Testis (tissue), 3 donors: ENCODE measurements around the gene MARCHF11. TPM values are rescaled to one million over a fixed set of nuclear protein-coding genes. Genes with fewer than 3 reads are reported as not detected.

Experiments
- DNase-seq: peaks from one replicate; pipeline ENCODE4 v3.0.0-alpha.2; 2019
- H3K27ac ChIP-seq, 2 donors: fragments of 200-600 bp; sonication (generic); one replicate each; pipeline ENCODE4 v1.5.1; 2019
- H3K27me3 ChIP-seq: fragments of 200-600 bp; sonication (generic); one replicate; pipeline ENCODE4 v1.5.1; 2019
- H3K36me3 ChIP-seq: fragments of 200-600 bp; sonication (generic); one replicate; pipeline ENCODE4 v1.5.1; 2017; ENCODE audit warnings: low read depth; ENCODE audit errors: missing control alignments
- H3K4me1 ChIP-seq: fragments of 200-600 bp; sonication (generic); one replicate; pipeline ENCODE4 v1.5.1; 2019
- H3K4me3 ChIP-seq, 2 donors: fragments of 200-600 bp; sonication (generic); one replicate each; pipeline ENCODE4 v1.5.1; 2017 to 2019
- H3K9me3 ChIP-seq: fragments of 200-600 bp; sonication (generic); one replicate; pipeline ENCODE4 v1.5.1; 2017
- CTCF ChIP-seq, 3 experiments: fragments of 450-650 bp in 2 of 3; fragments of 200-600 bp in 1 of 3; sonication (generic) in 1 of 3; IDR thresholded peaks; one replicate each; pipeline ENCODE4 v1.5.1; 2016 to 2019; ENCODE audit warnings: antibody characterized with exemption in 3 of 3, mild to moderate bottlenecking in 2 of 3, moderate library complexity in 1 of 3
- POLR2A ChIP-seq: fragments of 450-650 bp; IDR thresholded peaks from one replicate; pipeline ENCODE4 v1.6.1; 2017; ENCODE audit warnings: antibody characterized with exemption, mild to moderate bottlenecking, moderate library complexity
- WGBS, 2 donors: methylation state at CpG; one replicate each; pipeline ENCODE4 v1.1.5; 2018; 5-methylcytosine and 5-hydroxymethylcytosine counted together
- intact Hi-C: fragments of 100-400 bp; cut with DNase I; formaldehyde crosslinking; loops from one replicate; pipeline ENCODE4 v1.15.1; 2023; ENCODE audit warnings: low total_unique reads
- polyA plus RNA-seq: library from polyadenylated mRNA; stranded (reverse); fragments of 350-450 nt; fragmentation: Illumina TruSeq; extraction: RNeasy Lipid Tissue Mini Kit (QIAGEN cat#74804); gene quantifications from one replicate; pipeline ENCODE4 v1.2.3, GENCODE V29; 2014; ENCODE audit warnings: low read depth, low replicate concordance; ENCODE audit not compliant: insufficient read depth
- total RNA-seq, 2 donors: library from RNA; depleted of rRNA; stranded (reverse); fragments of >200 nt; gene quantifications; one replicate each; pipeline ENCODE4 v1.2.3, GENCODE V29; 2016

The MARCHF11 gene
- total and polyA plus RNA-seq, 3 donors from 2014 or later = 28.7 to 189 (median 40.7) TPM

- H3K4me1 ChIP-seq = no peaks in the 10 kb centered on the region
- H3K36me3 ChIP-seq = no peaks in the 10 kb centered on the region
- no peaks in the 10 kb centered on the region for H3K9me3 ChIP-seq
- DNase-seq = no peak
- intact Hi-C loops = no loop called here
- H3K4me3 ChIP-seq = no peak overlapping the region
- TF ChIP-seq CTCF (IDR thresholded peaks at IDR 0.05) = no peak
- no peak for TF ChIP-seq POLR2A
- H3K27me3 ChIP-seq = no peaks in the 10 kb centered on the region
- 85 to 94% methylated on average over 2 of the region's 2 CpGs for WGBS, 2 donors
- no peak overlapping the region for H3K27ac ChIP-seq
These were observed 107.0 kb downstream of the MARCHF11 start for GRCh38 chr5:16072616-16073015.

GRCh38 chr5:16067415-16067814, 112.2 kb downstream of the MARCHF11 start:
- Histone ChIP-seq H3K27ac (no peak overlapping the region), H3K27me3 (no peaks in the 10 kb centered on the region), H3K4me3 (no peak overlapping the region), H3K9me3 (no peaks in the 10 kb centered on the region), H3K4me1 (no peaks in the 10 kb centered on the region), H3K36me3 (no peaks in the 10 kb centered on the region)
- intact Hi-C loops = no loop called here
- DNase-seq = no peak
- WGBS, 2 donors = 85 to 89% methylated on average over 7 of the region's 7 CpGs
- TF ChIP-seq CTCF (IDR thresholded peaks at IDR 0.05) (no peak), POLR2A (no peak)

- Histone ChIP-seq H3K27ac (no peak overlapping the region), H3K27me3 (no peaks in the 10 kb centered on the region), H3K4me1 (no peaks in the 10 kb centered on the region), H3K36me3 (no peaks in the 10 kb centered on the region), H3K4me3 (no peak overlapping the region), H3K9me3 (no peaks in the 10 kb centered on the region)
- WGBS, 2 donors = 72 to 83% methylated on average over 2 of the region's 2 CpGs
- TF ChIP-seq POLR2A (no peak), CTCF (IDR thresholded peaks at IDR 0.05) (no peak)
- intact Hi-C loops = no loop called here
- DNase-seq = no peak
These were observed 112.8 kb downstream of the MARCHF11 start for GRCh38 chr5:16066810-16067209.

- no peak for TF ChIP-seq POLR2A
- TF ChIP-seq CTCF (IDR thresholded peaks at IDR 0.05) = no peak
- no peak overlapping the region for H3K4me3 ChIP-seq
- WGBS, 2 donors = 84 to 91% methylated on average over 2 of the region's 2 CpGs
- intact Hi-C loops = no loop called here
- no peak overlapping the region for H3K27ac ChIP-seq
- no peaks in the 10 kb centered on the region for H3K27me3 ChIP-seq
- H3K36me3 ChIP-seq = no peaks in the 10 kb centered on the region
- DNase-seq = no peak
- no peaks in the 10 kb centered on the region for H3K9me3 ChIP-seq
- H3K4me1 ChIP-seq = no peaks in the 10 kb centered on the region
These were observed 113.3 kb downstream of the MARCHF11 start for GRCh38 chr5:16066320-16066719.

GRCh38 chr5:16065831-16066230, 113.8 kb downstream of the MARCHF11 start:
- TF ChIP-seq CTCF (IDR thresholded peaks at IDR 0.05) (no peak), POLR2A (no peak)
- Histone ChIP-seq H3K4me3 (no peak overlapping the region), H3K36me3 (no peaks in the 10 kb centered on the region), H3K27me3 (no peaks in the 10 kb centered on the region), H3K4me1 (no peaks in the 10 kb centered on the region), H3K9me3 (no peaks in the 10 kb centered on the region), H3K27ac (no peak overlapping the region)
- WGBS, 2 donors = 56 to 68% methylated on average over 4 of the region's 4 CpGs
- intact Hi-C loops = no loop called here
- no peak for DNase-seq
